Stimulated activated CD8-positive, alpha-beta memory T cell treated with anti-CD3 and anti-CD28 coated beads, Interleukin-12 subunit alpha, Interleukin-12 subunit beta, amount 100 ng/mL, for 4 hours (primary cell): Measurements from ENCODE around the gene IQUB.
"Not testable (repeated sequence)": the region's sequence is repeated elsewhere in the genome, so short reads cannot be mapped to it uniquely, and the experiment has no call there.

Experiments
- DNase-seq: peaks from one replicate; pipeline ENCODE4 v3.0.0-alpha.2; 2020; ENCODE audit warnings: low read depth

Gene IQUB

DNA sequence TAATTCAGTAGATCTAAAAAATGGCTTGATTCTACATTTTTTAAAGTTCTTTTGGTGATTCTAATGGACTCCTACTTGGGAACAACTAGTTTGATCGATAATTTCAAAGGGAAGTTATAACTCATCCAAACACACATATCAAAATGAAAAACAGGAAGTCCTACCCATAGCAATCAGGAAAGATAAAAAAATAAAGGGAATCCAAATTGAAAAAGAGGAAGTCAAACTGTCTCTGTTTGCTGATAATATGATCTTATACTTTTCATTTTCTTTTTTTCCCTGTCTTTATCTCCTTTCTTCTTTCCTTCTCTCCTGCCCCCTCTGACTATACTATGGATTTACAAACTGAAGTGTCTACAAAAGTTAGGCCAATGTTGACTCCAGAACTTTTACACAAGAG lies 118.8 kb downstream of the IQUB start:
- DNase-seq, result no peak

DNA sequence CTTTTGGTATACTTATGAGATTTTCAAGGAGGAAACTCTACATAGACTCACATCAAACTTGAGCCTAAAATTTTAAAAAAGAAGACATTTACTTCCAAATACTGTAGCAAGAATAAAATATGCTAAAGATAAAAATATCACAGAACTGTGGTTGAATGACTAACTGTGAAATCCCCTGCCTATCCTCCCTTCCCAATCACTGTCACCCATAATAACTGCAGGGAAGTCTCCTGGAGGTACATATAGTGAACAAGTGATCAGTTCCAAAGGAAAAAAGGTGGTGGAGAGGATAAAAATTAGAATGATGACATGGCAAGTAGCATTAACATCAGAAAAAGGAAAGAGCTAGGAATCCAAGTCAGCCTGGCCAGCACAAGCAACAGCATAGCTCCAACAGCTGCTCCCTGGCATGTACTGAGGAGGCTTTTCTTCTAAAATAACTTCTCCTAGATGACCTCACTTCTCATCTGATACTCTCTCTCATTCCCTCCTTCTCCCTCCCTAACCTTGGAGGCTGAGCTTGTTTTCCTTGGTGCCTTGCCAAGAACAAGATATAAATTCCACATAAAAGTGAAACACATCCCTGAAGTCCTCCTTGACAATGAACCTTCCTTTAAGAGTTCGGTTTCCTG lies 124.0 kb downstream of the IQUB start:
- no peak for DNase-seq

DNA sequence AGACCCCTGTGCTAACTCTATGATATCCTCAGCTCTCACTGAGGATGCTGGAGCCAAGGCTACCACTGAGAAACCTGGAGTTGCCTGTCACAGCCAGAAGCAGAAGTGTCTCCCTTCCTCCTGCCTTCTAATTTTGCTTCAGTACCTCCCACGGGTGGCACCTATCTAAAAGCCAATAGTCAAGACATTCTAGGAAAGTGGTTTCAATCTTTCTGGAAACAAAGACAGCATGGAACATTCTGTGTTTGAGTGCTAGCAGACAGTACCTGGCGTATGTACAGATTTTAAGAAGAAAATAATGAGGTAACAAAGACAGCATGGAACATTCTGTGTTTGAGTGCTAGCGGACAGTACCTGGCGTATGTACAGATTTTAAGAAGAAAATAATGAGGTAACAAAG lies 126.4 kb downstream of the IQUB start:
- DNase-seq, result not testable (repeated sequence)
